GM13976 (cell line): ENCODE measurements around the gene SDF4.

Experiments used
- DNase-seq: peaks from one replicate; pipeline ENCODE4 v3.0.0; 2012; ENCODE audit warnings: low spot score
- in situ Hi-C: fragments of 300-500 bp; cut with MboI; formaldehyde crosslinking; loops from one replicate; pipeline ENCODE4 v1.12.0; 2022; ENCODE audit warnings: low sequenced_read_pairs, mixed read lengths, inconsistent platforms; ENCODE audit not compliant: unreplicated experiment
- TF ChIP-seq, protein P1 (sequence below): IDR thresholded peaks from 2 replicates; pipeline ENCODE4 v1.5.1; 2012; ENCODE audit warnings: borderline replicate concordance, mild to moderate bottlenecking; ENCODE audit not compliant: insufficient read depth; ENCODE audit errors: extremely low read depth, missing control alignments, control extremely low read depth

The SDF4 gene

DNA sequence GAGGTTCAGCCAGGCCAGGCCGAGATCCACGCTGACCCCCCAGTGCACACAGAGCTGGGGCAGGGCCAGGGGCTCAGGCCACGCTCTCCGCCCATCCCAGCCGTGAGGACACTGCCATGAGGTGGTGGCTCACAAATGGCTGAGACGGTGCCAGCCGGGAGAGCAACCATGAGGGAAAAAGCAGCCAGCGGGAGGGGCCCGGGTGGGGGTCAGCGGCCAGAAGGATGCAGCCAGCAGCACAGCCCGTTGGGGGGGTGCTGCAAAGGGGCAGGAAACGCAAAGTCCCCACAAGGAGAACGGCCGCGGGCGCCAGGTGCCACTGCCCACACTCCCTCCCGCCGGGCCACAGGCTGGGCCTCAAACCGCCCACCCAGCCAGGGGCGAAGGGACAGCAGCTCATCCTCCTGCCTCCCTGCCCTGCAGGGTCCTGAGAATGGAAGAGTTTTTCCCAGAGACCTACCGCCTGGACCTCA is 49.8 kb downstream of the SDF4 start:
- TF ChIP-seq, protein P1, sequence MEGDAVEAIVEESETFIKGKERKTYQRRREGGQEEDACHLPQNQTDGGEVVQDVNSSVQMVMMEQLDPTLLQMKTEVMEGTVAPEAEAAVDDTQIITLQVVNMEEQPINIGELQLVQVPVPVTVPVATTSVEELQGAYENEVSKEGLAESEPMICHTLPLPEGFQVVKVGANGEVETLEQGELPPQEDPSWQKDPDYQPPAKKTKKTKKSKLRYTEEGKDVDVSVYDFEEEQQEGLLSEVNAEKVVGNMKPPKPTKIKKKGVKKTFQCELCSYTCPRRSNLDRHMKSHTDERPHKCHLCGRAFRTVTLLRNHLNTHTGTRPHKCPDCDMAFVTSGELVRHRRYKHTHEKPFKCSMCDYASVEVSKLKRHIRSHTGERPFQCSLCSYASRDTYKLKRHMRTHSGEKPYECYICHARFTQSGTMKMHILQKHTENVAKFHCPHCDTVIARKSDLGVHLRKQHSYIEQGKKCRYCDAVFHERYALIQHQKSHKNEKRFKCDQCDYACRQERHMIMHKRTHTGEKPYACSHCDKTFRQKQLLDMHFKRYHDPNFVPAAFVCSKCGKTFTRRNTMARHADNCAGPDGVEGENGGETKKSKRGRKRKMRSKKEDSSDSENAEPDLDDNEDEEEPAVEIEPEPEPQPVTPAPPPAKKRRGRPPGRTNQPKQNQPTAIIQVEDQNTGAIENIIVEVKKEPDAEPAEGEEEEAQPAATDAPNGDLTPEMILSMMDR: no peak
- in situ Hi-C loops: no loop called here
- no peak for DNase-seq

DNA sequence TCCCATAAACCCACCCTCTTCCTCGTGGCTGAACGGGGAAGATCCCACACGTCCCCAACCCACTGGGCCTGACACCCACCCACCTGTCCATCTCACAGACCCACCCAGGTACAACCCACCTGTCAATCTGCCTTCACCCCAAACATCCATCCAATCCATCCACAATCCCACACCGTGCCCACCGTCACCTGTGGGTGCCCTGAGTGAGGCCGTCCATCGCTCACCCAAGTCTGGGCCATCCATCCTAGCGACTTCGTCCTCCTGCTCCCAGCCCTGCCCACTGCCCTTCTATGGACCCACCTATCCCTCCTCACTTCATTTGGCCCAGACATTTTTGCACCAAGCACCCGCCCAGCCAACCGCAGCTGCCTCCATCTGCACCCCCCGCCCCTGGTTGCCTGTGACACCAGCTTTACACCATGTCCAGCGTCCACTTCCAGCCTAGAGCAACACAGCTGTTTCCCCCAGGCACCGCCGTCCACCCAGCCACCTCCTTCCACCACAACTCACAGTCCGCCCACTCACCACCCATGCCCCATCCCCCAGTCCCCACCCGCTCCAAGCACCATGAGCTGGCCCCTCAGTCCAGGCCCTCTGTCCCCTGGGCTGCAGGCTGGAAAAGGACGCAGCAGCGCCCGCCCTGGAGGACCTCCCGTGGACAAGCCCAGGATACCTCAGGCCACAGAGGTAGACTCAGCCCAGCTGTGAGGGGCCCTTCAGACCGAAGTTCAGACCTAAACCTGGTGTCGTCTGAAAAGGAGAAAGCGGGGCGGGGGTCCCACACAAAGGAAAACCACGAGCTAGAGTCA is 50.5 kb downstream of the SDF4 start:
- DNase-seq: no peak
- TF ChIP-seq, protein P1: no peak
- in situ Hi-C loops: no loop called here

DNA sequence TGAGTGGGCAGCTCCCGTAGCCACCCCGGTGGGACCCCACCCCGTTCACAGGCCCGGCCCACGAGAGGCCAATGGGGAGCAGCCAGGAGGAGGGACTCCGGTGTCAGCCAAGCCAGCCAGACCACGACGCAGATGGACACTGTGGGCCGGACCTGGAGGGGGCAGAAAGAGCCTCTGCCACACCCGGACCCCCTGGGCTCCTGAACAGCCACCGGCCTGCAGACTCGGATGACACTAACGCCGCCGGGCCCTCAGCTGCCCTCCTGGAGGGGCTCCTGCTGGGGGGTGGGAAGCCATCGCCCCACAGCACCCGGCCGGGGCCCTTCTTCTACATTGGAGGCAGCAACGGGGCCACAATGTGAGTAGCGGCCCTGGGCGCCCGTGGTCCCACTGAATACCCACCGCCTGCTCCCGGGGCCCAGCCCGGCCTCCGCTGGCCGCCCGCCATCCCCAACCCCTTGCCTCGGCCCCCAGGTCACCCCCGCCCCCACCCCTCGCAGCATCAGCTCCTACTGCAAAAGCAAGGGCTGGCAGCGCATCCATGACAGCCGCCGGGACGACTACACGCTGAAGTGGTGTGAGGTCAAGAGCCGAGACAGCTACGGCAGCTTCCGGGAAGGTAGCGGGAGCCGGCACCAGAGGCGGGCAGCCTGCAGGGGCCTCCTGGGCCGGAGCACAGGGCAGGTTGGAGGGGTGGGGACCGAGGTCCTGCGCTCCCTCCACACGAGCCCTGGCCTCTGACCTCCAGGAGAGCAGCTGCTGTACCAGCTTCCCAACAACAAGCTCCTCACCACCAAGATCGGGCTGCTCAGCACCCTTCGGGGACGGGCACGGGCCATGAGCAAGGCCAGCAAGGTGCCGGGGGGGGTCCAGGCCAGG is 51.6 kb downstream of the SDF4 start:
- TF ChIP-seq, protein P1: no peak
- in situ Hi-C loops: no loop called here
- no peak for DNase-seq

DNA sequence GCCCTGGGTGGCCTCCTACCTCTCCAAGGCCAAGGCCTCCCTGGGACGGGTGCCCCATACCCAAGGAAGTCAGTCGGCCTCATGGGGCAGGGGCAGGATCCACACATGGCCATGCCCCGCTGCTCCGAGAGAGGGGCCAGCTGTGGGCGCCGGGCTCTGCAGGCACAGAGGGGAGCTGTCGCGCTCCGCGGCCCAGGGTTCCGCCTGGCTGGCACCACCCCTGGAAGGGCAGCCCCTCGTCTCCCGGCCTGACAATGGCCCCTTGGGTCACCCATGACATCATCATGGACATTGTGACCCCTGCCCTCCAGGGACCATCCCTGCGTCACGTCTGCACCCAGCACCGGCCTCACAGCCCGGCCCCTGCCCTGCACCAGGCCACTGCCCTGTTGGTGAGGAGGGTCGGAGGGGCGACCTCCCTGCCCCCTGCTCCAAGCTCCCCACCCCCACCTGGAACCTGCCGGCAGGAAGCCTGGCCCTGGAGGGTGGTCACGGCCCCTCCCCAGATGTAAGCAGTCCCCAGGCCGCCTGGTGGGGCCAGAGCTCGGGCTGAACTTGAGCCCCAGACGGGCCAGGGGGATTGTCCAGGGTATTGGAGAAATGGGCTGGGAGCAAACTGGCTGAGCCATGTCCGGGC is 52.3 kb downstream of the SDF4 start:
- no peak for DNase-seq
- in situ Hi-C loops: no loop called here
- TF ChIP-seq, protein P1: no peak

DNA sequence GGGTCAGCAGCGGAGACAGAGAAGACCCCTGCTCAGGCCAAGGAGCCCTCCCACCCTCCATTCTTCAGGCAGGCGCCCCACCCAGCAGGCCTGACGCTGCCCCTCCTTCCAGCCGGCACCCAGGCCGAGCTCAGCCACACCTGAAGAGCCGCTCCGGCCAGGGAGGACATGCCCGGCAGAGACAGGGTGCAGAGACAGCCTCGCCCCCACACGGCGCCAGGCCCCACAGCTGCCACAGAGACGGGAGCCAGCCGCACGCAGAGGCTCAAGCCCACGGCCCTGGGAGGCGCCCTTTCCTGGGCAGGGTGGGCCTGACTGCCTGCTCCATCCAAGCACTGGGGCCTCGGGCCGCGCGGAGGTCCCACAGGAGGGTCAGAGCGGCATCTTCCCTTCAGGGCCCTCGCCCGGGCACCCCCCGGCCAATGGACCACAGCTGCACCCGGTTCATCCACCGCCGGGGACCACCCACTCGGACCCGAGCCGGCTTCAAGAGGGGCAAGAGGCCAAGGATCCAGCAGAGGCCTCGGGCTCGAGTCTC is 52.9 kb downstream of the SDF4 start:
- TF ChIP-seq, protein P1: no peak
- DNase-seq: no peak
- in situ Hi-C loops: no loop called here
